Measurements from ENCODE around the gene KMT2A.
"Not testable (repeated sequence)": the region's sequence is repeated elsewhere in the genome, so short reads cannot be mapped to it uniquely, and the experiment has no call there.

KMT2A gene

GRCh38 chr11:118441770-118442275, 5.5 kb downstream of the KMT2A start:
- Histone ChIP-seq H3K9me3 (ENCODE audit: control insufficient read depth, insufficient read depth, low read length) (no peaks in the 10 kb centered on the region), H3K4me1 (ENCODE audit: insufficient read depth, low read length) (peaks cover 9% of the 10 kb centered on the region), H3K9ac (ENCODE audit: low read depth, low read length) (no peak overlapping the region), H3K36me3 (ENCODE audit: insufficient read depth, low read length) (no peaks in the 10 kb centered on the region; the same call in 1 of the 2 replicates)

GRCh38 chr11:118442301-118442700, 6.0 kb downstream of the KMT2A start:
- Histone ChIP-seq H3K9me3 (ENCODE audit: control insufficient read depth, insufficient read depth, low read length) (no peaks in the 10 kb centered on the region), H3K36me3 (ENCODE audit: insufficient read depth, low read length) (no peaks in the 10 kb centered on the region; the same call in 1 of the 2 replicates), H3K9ac (ENCODE audit: low read depth, low read length) (no peak overlapping the region), H3K4me1 (ENCODE audit: insufficient read depth, low read length) (peaks cover 9% of the 10 kb centered on the region)

DNA sequence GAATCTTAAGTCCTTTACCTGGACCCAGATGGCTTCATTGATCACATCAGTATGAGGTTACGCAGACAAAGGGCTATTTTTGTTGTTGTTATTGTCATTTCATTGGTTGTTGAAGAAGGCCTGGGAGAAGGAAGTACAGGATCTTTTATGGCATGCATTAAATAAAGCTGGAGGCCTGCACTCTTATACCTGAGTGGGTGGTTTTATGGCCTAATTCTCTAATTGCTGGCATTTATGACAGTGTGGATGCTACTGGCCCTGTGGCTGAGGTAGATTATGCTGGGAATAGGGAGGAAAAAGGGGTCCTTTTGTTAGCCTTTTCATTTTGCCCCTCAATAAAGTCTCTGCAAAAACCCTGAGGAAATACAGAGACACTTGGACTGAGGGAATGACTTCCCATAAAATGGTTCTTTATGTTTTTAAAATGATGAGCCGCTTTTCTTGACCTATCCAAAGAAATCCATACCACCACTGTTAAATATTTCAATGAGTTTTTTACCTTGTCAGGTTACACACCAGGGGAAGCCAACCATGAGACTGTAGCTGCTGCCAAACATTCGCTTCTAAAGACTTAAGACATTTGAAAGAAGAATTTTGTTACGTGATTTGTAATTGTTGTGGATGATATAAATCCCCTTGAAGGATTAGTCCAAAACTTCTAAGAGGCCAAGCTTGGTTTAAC, 6.8 kb downstream of the KMT2A start:
- Histone ChIP-seq H3K36me3 (ENCODE audit: insufficient read depth, low read length) (no peaks in the 10 kb centered on the region; the same call in 1 of the 2 replicates), H3K4me1 (ENCODE audit: insufficient read depth, low read length) (peaks cover 9% of the 10 kb centered on the region), H3K9ac (ENCODE audit: low read depth, low read length) (no peak overlapping the region), H3K9me3 (ENCODE audit: control insufficient read depth, insufficient read depth, low read length) (no peaks in the 10 kb centered on the region)

DNA sequence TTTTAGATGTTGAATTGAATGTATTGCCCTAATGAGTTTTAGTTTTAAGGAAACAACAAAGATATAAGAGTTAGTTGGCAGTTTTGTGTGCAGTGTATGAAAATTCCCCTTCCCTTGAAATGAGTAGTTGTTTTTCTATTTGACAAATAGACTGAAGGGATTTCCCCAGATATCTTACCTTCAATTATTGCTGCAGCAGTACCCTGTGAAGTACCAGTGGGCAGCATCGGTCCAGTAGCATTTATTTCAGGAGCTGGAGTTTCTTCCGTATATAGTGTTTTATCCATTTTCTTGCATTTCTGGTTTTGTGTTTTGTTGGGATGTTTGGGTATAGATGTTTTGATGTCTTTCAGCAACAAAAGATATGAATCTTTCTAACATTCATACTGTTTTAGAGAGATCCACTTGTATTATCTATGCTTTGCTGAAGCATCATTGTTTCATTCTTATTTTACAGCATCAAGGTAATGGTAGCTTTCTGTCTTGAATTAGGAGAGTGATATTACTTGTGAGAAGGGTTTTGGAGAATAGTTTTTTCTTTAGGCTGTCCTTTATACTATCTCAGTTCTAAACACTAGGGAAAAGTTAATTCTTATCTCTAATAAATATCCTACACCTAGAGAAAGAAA, 7.4 kb downstream of the KMT2A start:
- H3K9ac ChIP-seq (ENCODE audit: low read depth, low read length) = no peak overlapping the region
- H3K9me3 ChIP-seq (ENCODE audit: control insufficient read depth, insufficient read depth, low read length) = no peaks in the 10 kb centered on the region
- no peaks in the 10 kb centered on the region; the same call in 1 of the 2 replicates for H3K36me3 ChIP-seq (ENCODE audit: insufficient read depth, low read length)
- peaks cover 9% of the 10 kb centered on the region for H3K4me1 ChIP-seq (ENCODE audit: insufficient read depth, low read length)

DNA sequence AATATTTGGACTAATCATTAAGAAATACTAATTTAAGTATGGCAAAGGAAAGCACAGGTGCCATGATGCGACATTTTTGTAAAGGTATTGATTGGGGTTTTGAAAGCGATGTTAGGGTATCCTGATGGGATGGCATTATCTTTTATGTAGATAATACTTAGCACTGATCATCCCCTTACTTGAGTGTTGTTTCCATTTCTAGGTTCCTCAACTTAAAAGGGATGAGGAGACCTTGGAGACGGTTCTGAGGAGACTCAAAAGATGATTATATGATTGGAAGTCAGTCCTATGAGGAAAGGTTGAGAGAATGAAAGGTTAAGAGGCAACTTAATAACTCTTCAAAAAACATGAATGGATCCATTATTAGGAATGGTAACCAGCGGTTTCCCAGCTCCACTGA, 11.1 kb downstream of the KMT2A start:
- Histone ChIP-seq H3K9me3 (ENCODE audit: control insufficient read depth, insufficient read depth, low read length) (no peaks in the 10 kb centered on the region), H3K4me1 (ENCODE audit: insufficient read depth, low read length) (no peaks in the 10 kb centered on the region; the same call in 1 of the 2 replicates), H3K9ac (ENCODE audit: low read depth, low read length) (no peak overlapping the region), H3K36me3 (ENCODE audit: insufficient read depth, low read length) (no peaks in the 10 kb centered on the region)

GRCh38 chr11:118448294-118448693, 12.0 kb downstream of the KMT2A start:
- Histone ChIP-seq H3K36me3 (ENCODE audit: insufficient read depth, low read length) (no peaks in the 10 kb centered on the region), H3K4me1 (ENCODE audit: insufficient read depth, low read length) (no peaks in the 10 kb centered on the region), H3K9ac (ENCODE audit: low read depth, low read length) (no peak overlapping the region), H3K9me3 (ENCODE audit: control insufficient read depth, insufficient read depth, low read length) (no peaks in the 10 kb centered on the region)

- H3K9ac ChIP-seq (ENCODE audit: low read depth, low read length) = no peak overlapping the region
- H3K36me3 ChIP-seq (ENCODE audit: insufficient read depth, low read length) = no peaks in the 10 kb centered on the region
- no peaks in the 10 kb centered on the region for H3K4me1 ChIP-seq (ENCODE audit: insufficient read depth, low read length)
- no peaks in the 10 kb centered on the region for H3K9me3 ChIP-seq (ENCODE audit: control insufficient read depth, insufficient read depth, low read length)
Measured at GRCh38 chr11:118449316-118449918, 13.1 kb downstream of the KMT2A start.

- Histone ChIP-seq H3K9me3 (ENCODE audit: control insufficient read depth, insufficient read depth, low read length) (no peaks in the 10 kb centered on the region), H3K36me3 (ENCODE audit: insufficient read depth, low read length) (no peaks in the 10 kb centered on the region), H3K9ac (ENCODE audit: low read depth, low read length) (no peak overlapping the region), H3K4me1 (ENCODE audit: insufficient read depth, low read length) (no peaks in the 10 kb centered on the region)
Measured at GRCh38 chr11:118450451-118450850, 14.2 kb downstream of the KMT2A start.

DNA sequence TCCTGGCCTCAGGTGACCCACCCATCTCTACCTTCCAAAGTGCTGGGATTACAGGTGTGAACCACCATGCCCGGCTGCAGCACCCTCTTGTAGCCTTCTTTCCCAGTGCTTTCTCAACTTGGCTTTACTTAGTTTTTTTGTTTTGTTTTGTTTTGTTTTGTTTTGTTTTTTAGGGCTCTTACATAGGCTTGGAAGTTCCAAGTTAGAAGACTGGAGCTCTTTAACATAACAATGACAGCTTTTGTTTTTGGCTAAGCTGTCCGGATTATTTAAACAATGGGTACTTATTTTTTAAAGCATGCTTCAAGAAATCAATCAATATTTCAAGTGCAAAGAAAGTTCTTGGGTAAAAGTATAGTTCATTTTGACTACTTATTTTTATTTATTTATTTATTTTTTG, 25.9 kb downstream of the KMT2A start:
- H3K4me1 ChIP-seq (ENCODE audit: insufficient read depth, low read length) = peaks cover 10% of the 10 kb centered on the region

DNA sequence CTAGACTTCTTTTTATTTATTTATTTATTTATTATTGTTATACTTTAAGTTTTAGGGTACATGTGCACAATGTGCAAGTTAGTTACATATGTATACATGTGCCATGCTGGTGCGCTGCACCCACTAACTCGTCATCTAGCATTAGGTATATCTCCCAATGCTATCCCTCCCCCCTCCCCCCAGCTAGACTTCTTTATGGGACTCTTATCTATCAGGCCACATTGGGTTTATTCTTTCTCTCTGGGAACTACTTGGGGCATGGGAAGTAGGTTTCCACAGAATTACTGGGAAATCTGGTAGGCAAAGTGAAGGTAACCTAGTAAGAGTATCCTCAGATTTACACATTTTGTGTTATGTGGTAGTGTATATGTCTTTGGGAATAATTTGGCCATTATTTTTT, 32.7 kb downstream of the KMT2A start:
- not testable (repeated sequence) for H3K36me3 ChIP-seq (ENCODE audit: insufficient read depth, low read length); H3K9me3 ChIP-seq (ENCODE audit: control insufficient read depth, insufficient read depth, low read length); H3K9ac ChIP-seq (ENCODE audit: low read depth, low read length); H3K4me1 ChIP-seq (ENCODE audit: insufficient read depth, low read length)

More for the DNA sequence above, 25.9 kb downstream of the KMT2A start:
- Histone ChIP-seq H3K9ac (ENCODE audit: low read depth, low read length) (no peak overlapping the region), H3K36me3 (ENCODE audit: insufficient read depth, low read length) (peaks cover 3% of the 10 kb centered on the region; the same call in 1 of the 2 replicates), H3K9me3 (ENCODE audit: control insufficient read depth, insufficient read depth, low read length) (no peaks in the 10 kb centered on the region)

DNA sequence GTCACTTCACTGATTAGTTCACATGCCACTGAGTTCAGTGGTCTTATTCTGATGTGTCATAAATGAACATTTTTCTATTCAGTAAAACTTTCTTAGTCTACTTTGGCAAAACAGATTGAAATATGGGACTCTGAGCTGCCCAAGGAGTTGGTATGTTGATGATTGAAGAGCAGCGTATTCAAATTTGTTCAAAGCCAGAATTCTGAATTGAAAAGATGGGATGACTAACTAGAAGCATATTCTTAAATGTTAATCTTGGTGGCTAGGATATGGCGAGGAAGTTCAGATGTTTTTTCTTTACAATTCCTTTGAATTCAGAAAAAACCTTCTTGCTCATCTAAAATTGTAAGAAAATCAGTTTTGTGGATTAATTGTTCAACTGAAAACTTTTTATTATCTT, 34.7 kb downstream of the KMT2A start:
- no peak overlapping the region for H3K9ac ChIP-seq (ENCODE audit: low read depth, low read length)
- H3K4me1 ChIP-seq (ENCODE audit: insufficient read depth, low read length) = no peaks in the 10 kb centered on the region
- peaks cover 8% of the 10 kb centered on the region; the same call in 1 of the 2 replicates for H3K36me3 ChIP-seq (ENCODE audit: insufficient read depth, low read length)

GRCh38 chr11:118473537-118473936, 37.2 kb downstream of the KMT2A start:
- H3K4me1 ChIP-seq (ENCODE audit: insufficient read depth, low read length) = no peaks in the 10 kb centered on the region
- H3K36me3 ChIP-seq (ENCODE audit: insufficient read depth, low read length) = peaks cover 19% of the 10 kb centered on the region
- H3K9ac ChIP-seq (ENCODE audit: low read depth, low read length) = no peak overlapping the region
- no peaks in the 10 kb centered on the region for H3K9me3 ChIP-seq (ENCODE audit: control insufficient read depth, insufficient read depth, low read length)

More for the DNA sequence above, 34.7 kb downstream of the KMT2A start:
- H3K9me3 ChIP-seq (ENCODE audit: control insufficient read depth, insufficient read depth, low read length) = no peaks in the 10 kb centered on the region

DNA sequence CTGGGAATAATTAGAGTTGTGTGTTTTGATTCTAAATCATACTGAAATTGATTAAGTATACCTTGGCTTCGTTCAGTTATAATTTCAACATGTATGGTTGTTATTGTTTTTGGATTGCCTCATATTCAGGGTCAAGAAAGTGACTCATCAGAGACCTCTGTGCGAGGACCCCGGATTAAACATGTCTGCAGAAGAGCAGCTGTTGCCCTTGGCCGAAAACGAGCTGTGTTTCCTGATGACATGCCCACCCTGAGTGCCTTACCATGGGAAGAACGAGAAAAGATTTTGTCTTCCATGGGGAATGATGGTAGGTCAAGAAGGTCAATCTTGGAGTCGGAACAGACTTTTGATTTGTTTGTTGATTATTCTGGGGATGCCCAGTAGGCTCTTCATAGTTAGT, 40.4 kb downstream of the KMT2A start:
- Histone ChIP-seq H3K9ac (ENCODE audit: low read depth, low read length) (no peak overlapping the region), H3K9me3 (ENCODE audit: control insufficient read depth, insufficient read depth, low read length) (no peaks in the 10 kb centered on the region), H3K4me1 (ENCODE audit: insufficient read depth, low read length) (no peaks in the 10 kb centered on the region), H3K36me3 (ENCODE audit: insufficient read depth, low read length) (peaks cover 21% of the 10 kb centered on the region)

DNA sequence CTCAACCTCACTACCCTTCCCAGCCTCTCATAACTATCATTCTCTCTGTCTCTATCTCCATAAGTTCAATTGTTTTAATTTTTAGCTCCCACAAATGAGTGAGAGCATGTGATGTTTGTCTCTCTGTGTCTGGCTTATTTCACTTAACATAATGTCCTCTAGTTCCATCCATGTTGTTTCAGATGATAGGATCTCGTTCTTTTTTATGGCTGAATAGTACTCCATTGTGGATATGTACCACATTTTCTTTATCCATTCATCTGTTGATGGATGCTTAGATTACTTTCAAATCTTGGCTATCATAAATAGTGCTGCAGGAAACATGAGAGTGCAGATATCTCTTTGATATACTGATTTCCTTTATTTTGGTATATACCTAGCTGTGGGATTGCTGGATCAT, 44.9 kb downstream of the KMT2A start:
- not testable (repeated sequence) for H3K4me1 ChIP-seq (ENCODE audit: insufficient read depth, low read length); H3K9me3 ChIP-seq (ENCODE audit: control insufficient read depth, insufficient read depth, low read length); H3K9ac ChIP-seq (ENCODE audit: low read depth, low read length)
- H3K36me3 ChIP-seq (ENCODE audit: insufficient read depth, low read length) = peaks cover 24% of the 10 kb centered on the region

- no peaks in the 10 kb centered on the region for H3K9me3 ChIP-seq (ENCODE audit: control insufficient read depth, insufficient read depth, low read length)
- H3K36me3 ChIP-seq (ENCODE audit: insufficient read depth, low read length) = peaks cover 22% of the 10 kb centered on the region
- H3K9ac ChIP-seq (ENCODE audit: low read depth, low read length) = no peak overlapping the region
- no peaks in the 10 kb centered on the region for H3K4me1 ChIP-seq (ENCODE audit: insufficient read depth, low read length)
Measured at GRCh38 chr11:118484405-118484804, 48.1 kb downstream of the KMT2A start.
